ENCODE data around the gene CYP24A1.

DNA sequence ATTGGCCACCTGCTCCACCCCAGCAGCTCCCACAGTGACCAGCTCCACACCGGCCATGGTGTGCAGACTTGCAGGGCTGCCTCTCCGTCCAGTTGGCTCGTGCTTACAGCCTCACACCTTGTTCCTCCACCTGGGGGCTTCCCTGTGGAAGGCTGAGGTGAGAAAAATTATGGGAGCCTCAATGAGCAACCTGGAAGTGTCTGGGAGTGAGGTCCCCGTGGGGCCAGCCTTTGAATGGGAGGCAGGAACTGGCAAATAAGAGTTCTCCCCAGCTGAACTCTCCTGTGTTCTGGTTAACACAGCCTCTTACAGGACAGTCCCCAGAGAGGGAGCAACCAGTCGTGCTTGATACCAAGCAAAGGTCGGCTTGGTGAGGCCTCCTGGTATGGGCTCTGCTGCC is 30.3 kb upstream of the CYP24A1 start:
- TF ChIP-seq EZH2 (IDR thresholded peaks at IDR 0.05; ENCODE audit: insufficient read depth, poor library complexity, severe bottlenecking) (no peak), EZH2phosphoT487 (IDR thresholded peaks at IDR 0.05; ENCODE audit: insufficient read depth, low read depth) (no peak)
